ENCODE results near the gene TREH. TPM values are rescaled to one million over a fixed set of nuclear protein-coding genes. Genes with fewer than 3 reads are reported as not detected.

The TREH gene
- total RNA-seq, 1 donor from 2014 or later, result not detected

- H3K36me3 ChIP-seq (ENCODE audit: control insufficient read depth, insufficient read depth, low read length), result no peaks in the 10 kb centered on the region
- no peak for TF ChIP-seq CTCF (IDR thresholded peaks at IDR 0.05; ENCODE audit: insufficient read depth, low read length, poor library complexity, severe bottlenecking)
- peaks cover 6% of the 10 kb centered on the region for H3K27me3 ChIP-seq (ENCODE audit: control insufficient read depth, insufficient read depth, low read length)
- H3K4me3 ChIP-seq (ENCODE audit: low read depth, low read length), result no peak overlapping the region
- no peak for DNase-seq (ENCODE audit: low read depth)
Observed at GRCh38 chr11:118705791-118706545, 26.5 kb upstream of the TREH start.

GRCh38 chr11:118705111-118705741 lies 25.8 kb upstream of the TREH start:
- DNase-seq (ENCODE audit: low read depth), result no peak
- H3K4me3 ChIP-seq (ENCODE audit: low read depth, low read length), result no peak overlapping the region
- H3K27me3 ChIP-seq (ENCODE audit: control insufficient read depth, insufficient read depth, low read length), result peaks cover 6% of the 10 kb centered on the region
- no peaks in the 10 kb centered on the region for H3K36me3 ChIP-seq (ENCODE audit: control insufficient read depth, insufficient read depth, low read length)
- no peak for TF ChIP-seq CTCF (IDR thresholded peaks at IDR 0.05; ENCODE audit: insufficient read depth, low read length, poor library complexity, severe bottlenecking)

GRCh38 chr11:118703563-118704106 lies 24.2 kb upstream of the TREH start:
- no peak for TF ChIP-seq CTCF (IDR thresholded peaks at IDR 0.05; ENCODE audit: insufficient read depth, low read length, poor library complexity, severe bottlenecking)

GRCh38 chr11:118699506-118700220 lies 20.2 kb upstream of the TREH start:
- Histone ChIP-seq H3K4me3 (ENCODE audit: low read depth, low read length) (no peak overlapping the region), H3K36me3 (ENCODE audit: control insufficient read depth, insufficient read depth, low read length) (no peaks in the 10 kb centered on the region), H3K27me3 (ENCODE audit: control insufficient read depth, insufficient read depth, low read length) (no peaks in the 10 kb centered on the region)
- TF ChIP-seq CTCF (IDR thresholded peaks at IDR 0.05; ENCODE audit: insufficient read depth, low read length, poor library complexity, severe bottlenecking), result no peak
- DNase-seq (ENCODE audit: low read depth), result no peak

More at GRCh38 chr11:118703563-118704106, 24.2 kb upstream of the TREH start:
- DNase-seq (ENCODE audit: low read depth), result no peak
- no peak overlapping the region for H3K4me3 ChIP-seq (ENCODE audit: low read depth, low read length)
- H3K36me3 ChIP-seq (ENCODE audit: control insufficient read depth, insufficient read depth, low read length), result no peaks in the 10 kb centered on the region
- peaks cover 6% of the 10 kb centered on the region for H3K27me3 ChIP-seq (ENCODE audit: control insufficient read depth, insufficient read depth, low read length)

- TF ChIP-seq CTCF (IDR thresholded peaks at IDR 0.05; ENCODE audit: insufficient read depth, low read length, poor library complexity, severe bottlenecking), result no peak
- no peak for DNase-seq (ENCODE audit: low read depth)
- no peaks in the 10 kb centered on the region for H3K27me3 ChIP-seq (ENCODE audit: control insufficient read depth, insufficient read depth, low read length)
- no peaks in the 10 kb centered on the region for H3K36me3 ChIP-seq (ENCODE audit: control insufficient read depth, insufficient read depth, low read length)
- no peak overlapping the region for H3K4me3 ChIP-seq (ENCODE audit: low read depth, low read length)
Observed at GRCh38 chr11:118697346-118697745, 17.9 kb upstream of the TREH start.
